Adrenal gland (tissue), 12 donors: ENCODE data around the gene METTL3. TPM values are rescaled to one million over a fixed set of nuclear protein-coding genes. Genes with fewer than 3 reads are reported as not detected.

Source experiments
- DNase-seq, 7 donors: peaks; one replicate each; pipeline ENCODE4 v3.0.0-alpha.2; 2019 to 2020
- H3K27ac ChIP-seq, 5 donors: fragments of 200-600 bp; sonication (generic) in 4 of 5; 1 replicate in 3 of 5; 2 replicates in 2 of 5; pipeline versions ENCODE4 v1.5.1 to v1.8.0; 2016 to 2020; ENCODE audit warnings: mild to moderate bottlenecking in 1 of 5
- H3K27me3 ChIP-seq: fragments of 200-600 bp; 2 replicates; pipeline ENCODE4 v1.8.0; 2021
- H3K36me3 ChIP-seq, 2 donors: fragments of 200-600 bp; replicated peaks in 1 of 2; 1 replicate in 1 of 2; 2 replicates in 1 of 2; pipeline versions ENCODE4 v1.5.1 to v1.8.0; 2018 to 2022
- H3K4me1 ChIP-seq, 2 donors: fragments of 200-600 bp; replicated peaks in 1 of 2; 1 replicate in 1 of 2; 2 replicates in 1 of 2; pipeline versions ENCODE4 v1.5.1 to v1.8.0; 2018 to 2021
- H3K4me3 ChIP-seq, 4 donors: fragments of 200-600 bp; sonication (generic) in 3 of 4; one replicate each; pipeline ENCODE4 v1.5.1; 2016 to 2018
- H3K9me3 ChIP-seq, 3 donors: fragments of 200-600 bp; sonication (generic) in 1 of 3; replicated peaks in 1 of 3; 1 replicate in 2 of 3; 2 replicates in 1 of 3; pipeline versions ENCODE4 v1.5.1 to v1.8.0; 2016 to 2021
- POLR2A ChIP-seq, 2 donors: fragments of 450-650 bp; IDR thresholded peaks; one replicate each; pipeline ENCODE4 v1.6.1; 2017; ENCODE audit warnings: antibody characterized with exemption in 2 of 2, mild to moderate bottlenecking in 2 of 2, moderate library complexity in 1 of 2
- WGBS, 4 donors: extraction: QIAGEN DNeasy Blood & Tissue Kit in 2 of 4; methylation state at CpG; one replicate each; pipeline versions ENCODE4 v1.1.5 to v1.1.7; 2013 to 2017; 5-methylcytosine and 5-hydroxymethylcytosine counted together
- intact Hi-C, 2 donors: fragments of 100-400 bp; cut with DNase I; formaldehyde crosslinking; loops; one replicate each; pipeline versions ENCODE4 v1.14.1 to v1.15.0; 2022 to 2023
- polyA plus RNA-seq, 3 donors: library from polyadenylated mRNA; stranded (reverse); fragments of 200-250 nt in 2 of 3; fragments of 350-450 nt in 1 of 3; fragmentation: Illumina TruSeq in 1 of 3; extraction: RNeasy Lipid Tissue Mini Kit (QIAGEN cat#74804) in 1 of 3; gene quantifications; one replicate each; pipeline ENCODE4 v1.2.3, GENCODE V29; 2013 to 2014
- total RNA-seq, 9 donors: library from RNA; depleted of rRNA in 4 of 9; stranded (reverse); fragments of >200 nt in 4 of 9; fragments of 120-200 nt in 1 of 9; fragmentation: NEBNext Ultra II Directional in 1 of 9; extraction: Animal tissue kit (Norgen Biotek cat#: 25700) in 1 of 9; gene quantifications; one replicate each; pipeline versions ENCODE4 v1.1.0 to v1.2.4, GENCODE V29; 2013 to 2023
- TF ChIP-seq, protein P1 (sequence below), 6 experiments: fragments of 450-650 bp in 4 of 6; fragments of 200-600 bp in 2 of 6; sonication (generic) in 1 of 6; IDR thresholded peaks; 1 replicate in 5 of 6; 2 replicates in 1 of 6; pipeline versions ENCODE4 v1.5.1 to v1.8.0; 2016 to 2021; ENCODE audit warnings: antibody characterized with exemption in 6 of 6, mild to moderate bottlenecking in 2 of 6, moderate library complexity in 1 of 6
- donor health status: healthy with polysubstance abuse.
- donor health status: Bipolar disorder and iron deficiency.
- donor health status: DM: yes; HTN: yes; CAD: no.
- donor health status: DM: no; HTN: no; CAD: no.
- donor health status: DM: no; HTN: no; CAD: no.
- donor health status: DM: yes; HTN: yes; CAD: no.

METTL3 gene
- total and polyA plus RNA-seq, 12 donors = 30.2 to 81.6 (median 48.9) TPM

- intact Hi-C loops = no loop called here
- no peak for TF ChIP-seq POLR2A (IDR thresholded peaks at IDR 0.05)
- TF ChIP-seq, protein P1, sequence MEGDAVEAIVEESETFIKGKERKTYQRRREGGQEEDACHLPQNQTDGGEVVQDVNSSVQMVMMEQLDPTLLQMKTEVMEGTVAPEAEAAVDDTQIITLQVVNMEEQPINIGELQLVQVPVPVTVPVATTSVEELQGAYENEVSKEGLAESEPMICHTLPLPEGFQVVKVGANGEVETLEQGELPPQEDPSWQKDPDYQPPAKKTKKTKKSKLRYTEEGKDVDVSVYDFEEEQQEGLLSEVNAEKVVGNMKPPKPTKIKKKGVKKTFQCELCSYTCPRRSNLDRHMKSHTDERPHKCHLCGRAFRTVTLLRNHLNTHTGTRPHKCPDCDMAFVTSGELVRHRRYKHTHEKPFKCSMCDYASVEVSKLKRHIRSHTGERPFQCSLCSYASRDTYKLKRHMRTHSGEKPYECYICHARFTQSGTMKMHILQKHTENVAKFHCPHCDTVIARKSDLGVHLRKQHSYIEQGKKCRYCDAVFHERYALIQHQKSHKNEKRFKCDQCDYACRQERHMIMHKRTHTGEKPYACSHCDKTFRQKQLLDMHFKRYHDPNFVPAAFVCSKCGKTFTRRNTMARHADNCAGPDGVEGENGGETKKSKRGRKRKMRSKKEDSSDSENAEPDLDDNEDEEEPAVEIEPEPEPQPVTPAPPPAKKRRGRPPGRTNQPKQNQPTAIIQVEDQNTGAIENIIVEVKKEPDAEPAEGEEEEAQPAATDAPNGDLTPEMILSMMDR (IDR thresholded peaks at IDR 0.05) = no peak
- H3K9me3 ChIP-seq = no peaks in the 10 kb centered on the region
- no peak overlapping the region for H3K4me3 ChIP-seq
- DNase-seq = no peak
- H3K27me3 ChIP-seq = no peaks in the 10 kb centered on the region
- 62 to 76% (median 68%) methylated on average over 1 of the region's 1 CpG for WGBS, 4 donors
- H3K4me1 ChIP-seq = peaks cover 0 to 14% of the 10 kb centered on the region in 2 donors
- peaks cover 0 to 40% of the 10 kb centered on the region in 2 donors for H3K36me3 ChIP-seq
- H3K27ac ChIP-seq = no peak overlapping the region
Observed at GRCh38 chr14:21486640-21487087, 24.5 kb downstream of the METTL3 start.

GRCh38 chr14:21476925-21477681 lies 34.0 kb downstream of the METTL3 start, which contains the start of the genes RAB2B and TOX4:
Gene RAB2B (minus strand): TSS chr14:21476959. CDS start chr14:21476872, 87 bp downstream.
Gene TOX4 (plus strand): TSS chr14:21477195. CDS start chr14:21477279, 84 bp downstream.
- intact Hi-C loops = no loop called here
- peak; percentile 96 to 99 (median 98) for DNase-seq
- H3K9me3 ChIP-seq = no peaks in the 10 kb centered on the region
- peak; percentile 63 to 81 for TF ChIP-seq POLR2A (IDR thresholded peaks at IDR 0.05)
- TF ChIP-seq, protein P1 (IDR thresholded peaks at IDR 0.05) = peak; percentile 87 to 100 (median 99)
- peaks cover 18 to 30% of the 10 kb centered on the region in 2 donors for H3K4me1 ChIP-seq
- H3K27ac ChIP-seq = peak within 1 kb of the TSS; percentile 56 to 99 (median 89)
- H3K27me3 ChIP-seq = no peaks in the 10 kb centered on the region
- H3K36me3 ChIP-seq = peaks cover 0 to 11% of the 10 kb centered on the region in 2 donors
- WGBS, 4 donors = 0 to 1% (median 0%) methylated on average over 43 to 49 of the region's 49 CpGs
- peak within 1 kb of the TSS in 3 of 4 donors; percentile 68 to 97 (median 96) for H3K4me3 ChIP-seq

GRCh38 chr14:21476523-21476924 lies 34.6 kb downstream of the METTL3 start:
- Histone ChIP-seq H3K27ac (peak overlapping the region; percentile 56 to 99 (median 89)), H3K27me3 (no peaks in the 10 kb centered on the region), H3K4me3 (peak overlapping the region in 3 of 4 donors; percentile 68 to 96 (median 73)), H3K4me1 (peaks cover 18 to 30% of the 10 kb centered on the region in 2 donors), H3K36me3 (peaks cover 0 to 10% of the 10 kb centered on the region in 2 donors), H3K9me3 (no peaks in the 10 kb centered on the region)
- 0 to 2% (median 0%) methylated on average over 13 to 27 of the region's 27 CpGs for WGBS, 4 donors
- intact Hi-C loops = no loop called here
- DNase-seq = peak in 6 of 7 donors; percentile 85 to 90 (median 88)
- no peak for TF ChIP-seq POLR2A (IDR thresholded peaks at IDR 0.05)
- TF ChIP-seq, protein P1 (IDR thresholded peaks at IDR 0.05) = no peak

- Histone ChIP-seq H3K27ac (peak overlapping the region; percentile 56 to 99 (median 89)), H3K27me3 (no peaks in the 10 kb centered on the region), H3K9me3 (no peaks in the 10 kb centered on the region), H3K4me3 (peak overlapping the region in 3 of 4 donors; percentile 68 to 96 (median 73)), H3K36me3 (peaks cover 0 to 5% of the 10 kb centered on the region in 2 donors), H3K4me1 (peaks cover 18 to 30% of the 10 kb centered on the region in 2 donors)
- TF ChIP-seq, protein P1 (IDR thresholded peaks at IDR 0.05) = no peak
- peak in 1 of 2 donors; percentile 23 for TF ChIP-seq POLR2A (IDR thresholded peaks at IDR 0.05)
- intact Hi-C loops = no loop called here
- no peak for DNase-seq
- WGBS, 4 donors = 41 to 43% (median 42%) methylated on average over 10 of the region's 10 CpGs
Observed at GRCh38 chr14:21475767-21476522, 35.2 kb downstream of the METTL3 start.
